NCI-H1694 (cell line): Measurements from ENCODE around the gene PHF14.

Experiments used
- DNase-seq: peaks from one replicate; lab custom pipeline; 2025; lab: John Stamatoyannopoulos, UW

Gene PHF14

GRCh38 chr7:11171569-11172192 lies 198.0 kb downstream of the PHF14 start:
- no peak for DNase-seq

- no peak for DNase-seq
Measured at GRCh38 chr7:11172835-11173234, 199.2 kb downstream of the PHF14 start.

DNA sequence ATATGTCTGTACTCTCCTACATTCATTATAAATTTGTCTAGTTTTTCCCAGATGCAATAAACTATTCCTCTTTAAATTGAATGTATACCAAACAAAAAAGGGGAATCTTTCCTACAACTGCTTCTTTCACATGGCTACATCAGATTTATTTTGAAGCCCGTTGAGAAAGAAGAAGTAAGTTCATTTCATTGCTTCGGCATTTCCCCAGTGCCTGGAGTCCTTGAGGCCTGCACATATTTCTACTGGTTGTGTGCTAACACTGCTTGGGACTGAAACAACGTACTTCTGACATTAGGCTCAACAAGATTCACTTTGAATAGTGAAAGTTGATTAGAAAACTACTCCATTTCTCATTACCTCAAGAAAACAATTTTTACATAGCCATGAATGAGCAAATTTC lies 201.7 kb downstream of the PHF14 start:
- DNase-seq, result no peak

- DNase-seq, result no peak
Measured at GRCh38 chr7:11175887-11176286, 202.2 kb downstream of the PHF14 start.

DNA sequence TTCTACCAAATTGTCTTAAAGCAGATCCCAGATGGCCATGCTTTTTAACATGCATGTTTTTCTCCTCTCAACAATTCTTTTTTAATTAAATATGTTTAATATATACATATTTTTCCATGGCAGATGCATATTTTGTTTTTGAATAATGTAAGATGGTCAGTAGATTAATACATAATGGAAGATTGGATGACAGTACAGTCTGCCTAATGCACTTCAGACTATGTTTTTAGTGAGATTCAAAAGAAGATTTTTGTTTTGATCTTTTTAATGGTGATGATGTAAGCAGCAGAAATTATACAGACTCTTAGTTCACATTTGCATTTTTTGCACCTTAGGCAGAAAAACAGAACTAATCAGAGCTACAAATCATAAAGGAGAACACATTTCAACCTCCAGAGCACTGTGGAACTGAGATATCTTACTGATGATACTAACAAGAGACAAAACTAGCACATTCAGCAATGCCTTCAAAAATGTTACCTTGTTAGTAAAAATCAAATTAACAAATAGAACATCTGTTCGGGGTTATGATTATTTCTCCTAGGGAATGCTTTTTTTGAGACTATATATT lies 203.4 kb downstream of the PHF14 start:
- DNase-seq, result no peak

DNA sequence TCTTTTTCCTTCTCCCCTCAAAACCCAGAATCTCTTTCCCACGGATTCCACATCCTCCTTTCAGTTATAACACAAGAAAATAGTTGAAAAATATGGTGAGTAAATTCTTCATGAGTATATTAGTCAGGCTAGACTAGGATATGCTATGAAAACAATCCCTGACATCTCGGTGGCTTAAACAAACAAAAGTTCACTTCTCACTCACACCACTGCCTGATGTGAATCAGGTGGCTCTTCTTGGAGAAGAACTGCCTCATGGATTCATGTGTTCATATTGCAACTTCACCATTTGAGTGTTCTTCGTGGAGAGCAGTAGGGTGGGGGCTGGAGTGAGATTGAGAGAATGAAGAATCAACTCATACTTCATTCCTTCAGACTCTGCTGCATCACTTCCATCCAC lies 204.1 kb downstream of the PHF14 start:
- no peak for DNase-seq

- no peak for DNase-seq
Measured at GRCh38 chr7:11181590-11181989, 207.9 kb downstream of the PHF14 start.

- no peak for DNase-seq
Measured at GRCh38 chr7:11182736-11183135, 209.1 kb downstream of the PHF14 start.

- no peak for DNase-seq
Measured at GRCh38 chr7:11185179-11185815, 211.6 kb downstream of the PHF14 start.

DNA sequence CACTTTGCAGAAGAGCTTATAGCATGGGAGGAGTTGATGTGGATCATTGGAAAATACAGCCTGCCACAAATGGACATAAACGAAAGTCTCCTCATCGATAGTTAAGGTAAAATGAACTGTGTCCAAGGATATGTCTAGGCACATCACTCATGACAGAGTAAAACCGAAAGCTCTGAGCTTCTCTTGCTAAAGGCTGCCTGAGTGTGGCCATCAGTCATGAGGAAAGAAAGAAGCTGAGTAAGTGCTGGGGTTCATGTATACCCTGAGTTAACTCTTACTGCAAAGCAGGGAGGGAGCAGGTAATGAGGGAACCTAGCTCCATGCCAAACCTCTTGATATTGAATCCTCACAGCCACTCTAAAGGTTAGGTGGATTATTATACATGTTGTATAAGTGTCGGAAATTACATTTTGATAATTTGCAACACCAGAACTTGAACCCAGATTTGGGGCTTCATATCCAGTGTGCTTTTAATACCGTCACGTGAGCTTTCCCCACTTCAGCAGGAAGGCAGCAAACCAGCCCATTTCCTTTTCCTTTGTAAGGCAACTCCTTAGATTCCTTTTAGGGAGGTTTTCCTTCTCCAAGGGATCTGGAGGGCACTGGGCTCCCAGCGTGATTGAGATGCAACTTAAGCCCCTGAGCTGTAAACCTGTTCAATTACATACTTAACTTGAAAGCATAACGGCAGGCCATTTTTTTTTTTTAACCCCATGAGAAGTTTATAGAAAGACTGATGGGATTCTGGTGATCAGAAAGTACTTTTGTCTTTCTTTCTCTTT lies 215.0 kb downstream of the PHF14 start:
- DNase-seq, result no peak

GRCh38 chr7:11191081-11191480 lies 217.4 kb downstream of the PHF14 start:
- no peak for DNase-seq

- DNase-seq, result no peak
Measured at GRCh38 chr7:11191574-11192220, 218.0 kb downstream of the PHF14 start.

DNA sequence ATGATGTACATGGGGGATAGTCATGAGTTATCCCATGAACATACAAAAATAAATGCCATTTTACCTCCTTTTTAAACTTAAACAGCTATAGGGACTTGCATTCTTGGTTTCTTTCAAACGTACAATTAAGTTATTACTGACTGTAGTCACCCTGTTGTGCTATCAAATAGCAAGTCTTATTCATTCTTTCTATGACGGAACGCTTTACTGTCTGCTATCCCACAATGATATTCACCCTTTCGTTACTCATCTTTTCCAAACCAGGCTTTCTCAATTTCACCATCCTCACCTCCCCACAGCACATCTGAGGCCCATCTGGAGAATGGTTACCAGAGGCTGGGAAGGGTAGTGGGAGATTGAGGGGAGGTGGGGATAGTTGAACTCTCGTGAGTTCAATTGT lies 218.8 kb downstream of the PHF14 start:
- DNase-seq, result no peak

GRCh38 chr7:11193131-11193867 lies 219.6 kb downstream of the PHF14 start:
- no peak for DNase-seq

GRCh38 chr7:11193888-11194287 lies 220.2 kb downstream of the PHF14 start:
- DNase-seq, result no peak

DNA sequence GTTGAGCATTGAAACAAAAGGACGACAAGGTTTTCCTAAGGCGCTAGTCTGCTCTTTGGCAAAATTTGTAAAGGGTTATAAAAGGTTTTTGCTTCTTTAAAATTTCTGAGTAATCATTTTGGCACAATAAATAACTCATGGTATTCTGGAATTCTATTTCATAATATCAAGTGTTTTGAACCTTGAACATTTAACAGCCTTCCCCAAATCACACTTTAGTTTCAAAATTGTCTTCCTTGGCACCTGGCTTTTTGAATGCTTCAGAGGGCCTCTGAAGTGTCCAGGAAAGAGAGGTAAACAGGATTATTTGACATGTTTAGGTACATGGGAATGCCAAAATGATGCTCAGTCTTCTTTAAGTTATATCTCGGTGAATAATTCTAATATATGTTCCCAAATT lies 220.8 kb downstream of the PHF14 start:
- no peak for DNase-seq

- no peak for DNase-seq
Measured at GRCh38 chr7:11195502-11195901, 221.8 kb downstream of the PHF14 start.

DNA sequence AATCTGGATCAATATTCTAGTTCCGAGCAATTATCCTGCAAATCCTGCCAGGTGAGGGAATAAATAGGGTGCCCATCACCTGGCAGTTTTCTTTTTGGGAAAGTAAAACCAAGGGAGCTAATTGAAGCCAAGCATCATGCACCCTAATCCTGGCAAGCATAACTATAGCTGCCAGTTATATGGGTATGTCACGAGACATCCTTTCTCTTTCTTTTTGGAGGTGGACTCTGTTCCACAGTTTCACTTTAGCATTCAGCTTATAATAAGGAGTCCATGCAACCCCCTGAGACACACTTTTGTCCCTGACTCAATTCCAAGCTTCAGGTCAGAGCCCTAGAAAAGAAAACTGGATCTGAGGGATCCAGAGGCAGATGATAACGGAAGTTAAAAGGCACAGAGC lies 222.5 kb downstream of the PHF14 start:
- DNase-seq, result no peak

DNA sequence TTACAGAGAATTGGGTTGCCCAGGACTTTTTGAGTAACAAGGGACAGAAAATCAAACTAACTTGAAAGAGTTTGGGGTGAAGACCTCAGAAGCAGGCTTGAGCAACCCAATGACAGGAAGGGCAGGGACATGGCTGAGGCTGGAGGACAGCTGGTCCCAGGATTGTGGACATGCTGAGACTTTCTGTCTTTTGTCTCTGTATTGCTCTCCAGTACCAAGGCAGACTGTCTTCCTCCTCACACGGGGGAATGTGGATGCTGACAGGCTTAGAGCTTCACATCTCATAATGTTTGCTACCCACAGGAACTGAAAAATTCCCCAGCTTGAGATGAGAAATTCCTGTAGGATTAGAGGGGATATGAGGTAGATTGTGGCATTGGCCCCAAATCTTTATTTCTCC lies 229.6 kb downstream of the PHF14 start:
- no peak for DNase-seq

GRCh38 chr7:11203683-11204082 lies 230.0 kb downstream of the PHF14 start:
- no peak for DNase-seq

DNA sequence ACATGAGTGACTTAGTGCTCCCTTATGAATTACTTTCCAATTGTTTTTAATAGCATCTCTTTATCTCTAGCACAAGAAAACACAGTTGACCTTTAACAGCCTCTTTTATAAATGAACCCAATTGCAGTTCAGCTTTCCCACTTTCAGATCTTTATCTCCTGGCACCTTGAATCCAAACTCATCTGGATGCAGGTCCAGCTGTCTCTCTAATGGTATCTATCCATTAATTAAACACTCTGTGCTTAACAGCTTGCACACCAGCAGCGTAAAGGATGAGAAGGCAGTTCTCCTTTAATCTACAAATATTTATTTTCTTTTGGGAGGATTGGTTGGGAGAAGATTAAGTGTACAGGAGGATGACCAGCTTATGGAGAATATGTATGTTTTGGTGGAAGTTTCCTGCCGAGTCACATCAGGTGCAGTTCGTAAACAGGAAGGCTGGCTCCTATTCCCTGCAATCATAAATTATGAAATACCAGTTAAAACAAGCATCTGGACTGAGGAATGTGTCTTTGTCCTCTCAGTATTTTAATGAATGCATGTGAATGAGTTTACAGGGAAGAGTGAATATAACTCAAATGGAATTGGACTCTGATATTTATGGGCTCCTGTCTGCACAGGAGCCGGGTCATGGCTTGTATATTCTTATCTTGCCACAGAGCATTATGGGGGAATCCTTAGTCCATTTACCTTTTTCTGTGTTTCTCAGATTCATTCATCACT lies 232.7 kb downstream of the PHF14 start:
- peak; percentile 18 for DNase-seq
